ENCODE measurements around the gene TRAIP. TPM values are rescaled to one million over a fixed set of nuclear protein-coding genes. Genes with fewer than 3 reads are reported as not detected.
"Not testable (repeated sequence)": the region's sequence is repeated elsewhere in the genome, so short reads cannot be mapped to it uniquely, and the experiment has no call there.

Gene TRAIP
- 1 to 10 TPM; 2.1 to 8.3 (median 4.7) TPM for total RNA-seq

- Histone ChIP-seq H3K27me3 (no peaks in the 10 kb centered on the region), H3K4me3 (peak within 1 kb of the TSS; percentile 44 to 69 (median 62)), H3K4me1 (peaks cover 0 to 8% (median 2%) of the 10 kb centered on the region in 4 donors), H3K27ac (peak within 1 kb of the TSS; percentile 57 to 80 (median 67)), H3K36me3 (no peaks in the 10 kb centered on the region), H3K9me3 (no peaks in the 10 kb centered on the region)
- peak; percentile 93 to 97 (median 96) for DNase-seq
- TF ChIP-seq CTCF (IDR thresholded peaks at IDR 0.05) = no peak
- peak; percentile 20 to 54 for TF ChIP-seq POLR2A (IDR thresholded peaks at IDR 0.05)
Observed at GRCh38 chr3:49856181-49857005, at the start of gene TRAIP. TRAIP (minus strand) TSS chr3:49856564; CDS start chr3:49856453, 111 bp downstream.

GRCh38 chr3:49904448-49904847 lies 48.1 kb upstream of the TRAIP start:
- Histone ChIP-seq H3K4me1 (peaks cover 3 to 69% (median 8%) of the 10 kb centered on the region in 4 donors), H3K4me3 (peak overlapping the region in 1 of 4 donors; percentile 66), H3K27ac (peak overlapping the region; percentile 55 to 97 (median 81))
- not testable (repeated sequence) for H3K36me3 ChIP-seq, DNase-seq, H3K27me3 ChIP-seq, H3K9me3 ChIP-seq

- Histone ChIP-seq H3K4me1 (peaks cover 3 to 69% (median 8%) of the 10 kb centered on the region in 4 donors), H3K36me3 (peaks cover 0 to 2% (median 0%) of the 10 kb centered on the region in 3 donors), H3K27ac (peak within 1 kb of the TSS; percentile 55 to 97 (median 86)), H3K27me3 (no peaks in the 10 kb centered on the region), H3K9me3 (no peaks in the 10 kb centered on the region), H3K4me3 (peak within 1 kb of the TSS; percentile 41 to 66 (median 53))
- TF ChIP-seq CTCF (IDR thresholded peaks at IDR 0.05) = peak in 4 of 6 experiments; percentile 4 to 51 (median 44)
- peak; percentile 97 for TF ChIP-seq POLR2A (IDR thresholded peaks at IDR 0.05)
- peak; percentile 80 to 96 (median 95) for DNase-seq
Observed at GRCh38 chr3:49903451-49904424, 47.4 kb upstream of the TRAIP start, which contains the start of gene MST1R. MST1R (minus strand) TSS chr3:49903873; CDS start chr3:49903609, 264 bp downstream.

- Histone ChIP-seq H3K27ac (peak overlapping the region in 3 of 4 donors; percentile 79 to 97 (median 92)), H3K4me1 (peaks cover 3 to 69% (median 8%) of the 10 kb centered on the region in 4 donors), H3K27me3 (no peaks in the 10 kb centered on the region), H3K9me3 (no peaks in the 10 kb centered on the region), H3K4me3 (peak overlapping the region in 3 of 4 donors; percentile 45 to 66 (median 61)), H3K36me3 (peaks cover 0 to 6% (median 0%) of the 10 kb centered on the region in 3 donors)
- DNase-seq = no peak
- no peak for TF ChIP-seq POLR2A (IDR thresholded peaks at IDR 0.05)
- TF ChIP-seq CTCF (IDR thresholded peaks at IDR 0.05) = no peak
Observed at GRCh38 chr3:49902511-49903345, 46.4 kb upstream of the TRAIP start.

Data from Peyer's patch (tissue), 4 donors.